Inflammatory macrophage (primary cell): ENCODE measurements around the gene CDC27.

Experiments used
- DNase-seq, 2 donors: peaks; one replicate each; pipeline ENCODE4 v3.0.0-alpha.2; 2020 to 2022
- total RNA-seq, 18 experiments: gene quantifications; one replicate each; lab custom pipeline; 2026; ENCODE audit warnings: mixed read lengths in 6 of 18, inconsistent platforms in 2 of 18; lab: John Stamatoyannopoulos, UW

The CDC27 gene
- total RNA-seq, result 81.7 to 155 (median 119) reads per million in 18 experiments

DNA sequence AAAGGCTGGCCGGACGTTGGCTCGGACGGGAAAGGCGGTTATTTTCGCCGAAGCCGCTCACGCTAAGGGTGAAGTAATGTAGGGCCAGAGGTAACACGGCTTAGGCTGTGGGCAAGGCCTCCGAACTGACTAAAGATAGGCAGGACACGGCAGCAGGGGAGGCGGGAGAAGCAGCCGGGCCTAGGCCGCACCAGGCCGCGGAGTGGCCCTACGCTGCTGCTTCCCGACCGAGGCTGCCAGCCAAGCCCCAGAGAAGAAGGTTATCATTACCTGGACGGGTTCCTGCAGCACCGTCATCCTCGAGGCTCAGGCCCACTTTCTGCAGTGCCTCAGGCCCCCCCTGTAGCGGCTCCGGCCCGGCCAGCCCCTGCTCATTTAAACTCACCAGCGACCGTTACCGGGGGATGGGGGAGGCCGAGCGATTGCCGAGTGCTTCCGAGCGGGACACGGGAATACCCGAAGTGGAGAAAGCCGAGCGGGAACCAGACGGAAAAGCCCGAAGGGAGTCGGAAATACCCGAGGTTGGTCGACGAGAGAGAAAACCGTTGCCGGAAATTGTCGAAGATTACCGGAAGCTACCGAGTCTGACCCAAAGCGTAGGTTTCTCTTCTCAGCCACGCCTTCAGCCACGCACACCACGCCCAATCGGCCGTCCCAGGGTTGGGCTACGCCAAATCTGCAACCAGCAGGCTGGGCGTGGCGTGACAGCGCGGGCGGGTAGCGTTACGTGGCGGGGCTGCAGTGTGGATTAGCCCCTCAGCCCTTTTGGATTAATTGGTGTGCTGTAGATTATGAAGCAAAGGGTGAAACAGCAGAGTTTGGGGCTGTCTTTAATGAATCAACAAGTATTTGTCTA is at the start of gene CDC27:
Gene CDC27, minus strand, starts transcription at position 420 of the 856 bp plus-strand sequence. Its CDS starts 123 bp downstream, at position 297.
- peak; percentile 100 for DNase-seq

DNA sequence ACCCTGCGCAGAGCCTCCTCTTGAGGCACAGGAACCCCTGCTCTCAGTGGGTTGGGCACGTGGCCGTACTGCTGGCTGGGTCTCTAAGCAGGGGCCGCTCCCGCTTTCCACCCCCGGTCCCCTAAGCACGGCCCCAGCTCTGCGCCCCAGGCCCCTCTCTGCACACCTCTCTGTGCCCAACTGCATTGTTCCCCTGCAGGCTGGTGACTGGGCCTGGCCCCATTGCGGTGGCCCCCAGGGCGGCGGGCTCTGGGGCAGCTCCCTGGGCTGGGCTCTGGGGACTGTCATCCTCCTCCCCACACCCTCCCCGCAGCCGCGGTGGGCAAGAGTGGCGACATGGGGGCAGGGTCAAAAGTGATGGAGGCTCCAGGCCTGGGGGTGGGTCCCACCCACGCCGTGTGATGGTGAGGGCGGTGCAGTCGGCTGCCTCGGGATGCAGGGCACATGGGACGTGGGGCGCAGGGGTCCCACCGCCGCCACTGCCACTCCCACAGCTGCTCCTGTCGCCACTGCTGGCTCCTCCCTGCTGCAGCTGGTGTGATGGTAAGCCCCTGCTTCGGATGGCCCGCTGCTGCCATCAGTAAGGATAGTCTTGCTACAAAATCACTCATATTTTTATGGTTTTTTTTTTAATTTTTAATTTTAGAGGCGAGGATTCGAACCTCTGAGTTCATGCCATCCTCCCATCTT is 49.4 kb upstream of the CDC27 start:
- no peak for DNase-seq

DNA sequence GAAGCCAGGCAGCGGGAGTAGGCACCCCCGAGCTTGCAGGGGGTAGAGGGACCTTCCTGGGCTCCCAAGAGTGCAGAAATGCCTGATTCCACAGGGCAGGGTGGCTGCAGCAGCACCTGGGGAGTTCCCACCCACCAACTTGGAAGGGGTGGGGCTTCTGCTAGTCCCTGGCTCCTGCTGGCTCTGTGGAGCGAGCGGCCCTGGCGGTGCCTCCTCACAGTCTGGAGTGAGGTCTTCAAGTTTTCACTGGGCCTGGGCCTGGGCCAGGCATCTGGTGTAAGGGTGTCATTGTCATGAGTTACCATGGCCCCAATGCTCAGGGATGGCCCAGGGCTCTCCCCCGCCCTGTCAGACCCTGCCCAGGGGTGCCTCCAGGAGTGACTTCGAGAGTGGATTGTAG is 48.7 kb upstream of the CDC27 start:
- DNase-seq, result no peak

GRCh38 chr17:47235923-47236322 is 46.8 kb upstream of the CDC27 start:
- no peak for DNase-seq

- DNase-seq, result no peak
These were observed 46.4 kb upstream of the CDC27 start for GRCh38 chr17:47235506-47235905.

DNA sequence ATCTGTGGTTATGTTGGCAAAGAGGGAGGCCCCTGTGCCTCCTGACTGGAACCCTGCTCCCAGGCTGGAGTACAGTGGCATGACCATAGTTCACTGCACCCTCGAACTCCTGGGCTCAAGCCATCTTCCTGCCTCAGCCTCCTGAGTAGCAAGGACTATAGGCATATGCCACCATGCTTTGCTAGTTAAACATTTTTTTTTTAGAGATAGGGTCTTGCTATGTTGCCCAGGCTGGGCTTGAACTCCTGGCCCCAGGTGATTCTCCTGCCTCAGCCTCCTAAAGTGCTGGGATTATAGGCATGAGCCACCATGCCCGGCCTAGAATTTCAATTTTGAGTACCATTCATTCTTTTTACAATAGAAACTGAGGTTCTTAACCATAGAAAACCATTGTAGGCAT is 43.4 kb upstream of the CDC27 start:
- no peak for DNase-seq

DNA sequence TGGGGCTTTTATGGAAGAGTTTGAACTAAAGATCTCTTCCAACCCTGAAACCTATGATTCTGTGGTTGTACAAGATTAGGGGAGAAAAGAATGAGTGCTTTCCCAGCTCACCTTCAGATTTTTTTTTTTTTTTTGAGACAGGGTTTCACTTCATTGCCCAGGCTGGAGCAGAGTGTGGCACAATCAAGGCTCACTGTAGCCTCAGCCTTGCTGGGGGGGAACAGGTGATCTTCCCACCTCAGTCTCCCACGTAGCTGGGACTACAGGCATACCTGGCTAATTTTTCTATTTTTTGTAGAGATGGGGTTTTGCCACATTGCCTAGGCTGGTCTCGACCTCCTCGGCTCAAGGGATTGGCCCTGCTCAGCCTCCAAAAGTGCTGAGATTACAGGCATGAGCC is 42.8 kb upstream of the CDC27 start:
- no peak for DNase-seq

- DNase-seq, result no peak
These were observed 42.2 kb upstream of the CDC27 start for GRCh38 chr17:47231334-47231733.

- no peak for DNase-seq
These were observed 41.8 kb upstream of the CDC27 start for GRCh38 chr17:47230864-47231263.

GRCh38 chr17:47229535-47230443 is 40.7 kb upstream of the CDC27 start:
- peak; percentile 89 to 94 for DNase-seq

- DNase-seq, result no peak
These were observed 38.8 kb upstream of the CDC27 start for GRCh38 chr17:47227862-47228261.

- DNase-seq, result peak in 1 of 2 donors; percentile 6
These were observed 37.0 kb upstream of the CDC27 start for GRCh38 chr17:47225911-47226688.

GRCh38 chr17:47225436-47225858 is 36.4 kb upstream of the CDC27 start:
- DNase-seq, result peak; percentile 55 to 75

- DNase-seq, result peak in 1 of 2 donors; percentile 2
These were observed 35.9 kb upstream of the CDC27 start for GRCh38 chr17:47224966-47225365.

- peak in 1 of 2 donors; percentile 12 for DNase-seq
These were observed 35.0 kb upstream of the CDC27 start for GRCh38 chr17:47224077-47224476.

DNA sequence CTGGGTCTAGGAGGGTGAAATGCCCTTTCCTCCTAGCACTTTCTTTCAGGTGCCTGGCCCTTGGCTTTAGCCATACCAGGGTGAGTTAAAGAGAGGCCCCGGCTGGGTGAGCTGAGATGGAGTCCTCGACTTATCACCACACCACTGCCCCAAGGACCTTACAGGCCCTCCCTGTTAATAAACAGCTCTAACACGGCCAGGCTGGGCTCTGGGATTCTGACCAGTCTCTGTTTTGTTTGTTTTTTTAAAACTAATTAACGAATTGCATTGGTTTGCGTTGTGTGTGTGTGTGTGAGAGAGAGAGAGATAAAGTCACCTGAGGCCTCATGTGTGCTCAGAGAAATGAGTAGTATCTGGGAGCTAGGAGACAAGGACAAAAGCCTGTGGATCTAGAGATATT is 34.4 kb upstream of the CDC27 start:
- no peak for DNase-seq

DNA sequence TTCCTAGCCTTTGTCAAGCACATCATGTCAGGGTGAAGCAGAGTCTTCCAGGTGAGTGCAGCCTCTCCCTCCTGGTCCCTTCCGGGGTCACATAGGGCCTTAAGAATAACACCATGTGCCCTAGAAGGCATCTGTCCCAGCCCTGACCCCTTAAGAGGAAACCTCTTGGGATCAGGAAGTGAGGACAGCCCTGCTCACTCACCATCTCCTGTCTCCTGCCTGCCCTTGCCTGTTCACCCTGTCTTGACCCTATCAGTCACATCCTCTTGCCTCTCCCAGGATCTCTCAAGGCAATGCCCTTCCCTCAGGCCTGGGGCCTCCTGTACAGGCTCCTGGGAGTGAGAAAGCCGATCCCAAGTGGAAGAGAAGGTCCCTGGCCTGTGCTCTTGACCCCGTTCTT is 33.9 kb upstream of the CDC27 start:
- DNase-seq, result peak in 1 of 2 donors; percentile 20

DNA sequence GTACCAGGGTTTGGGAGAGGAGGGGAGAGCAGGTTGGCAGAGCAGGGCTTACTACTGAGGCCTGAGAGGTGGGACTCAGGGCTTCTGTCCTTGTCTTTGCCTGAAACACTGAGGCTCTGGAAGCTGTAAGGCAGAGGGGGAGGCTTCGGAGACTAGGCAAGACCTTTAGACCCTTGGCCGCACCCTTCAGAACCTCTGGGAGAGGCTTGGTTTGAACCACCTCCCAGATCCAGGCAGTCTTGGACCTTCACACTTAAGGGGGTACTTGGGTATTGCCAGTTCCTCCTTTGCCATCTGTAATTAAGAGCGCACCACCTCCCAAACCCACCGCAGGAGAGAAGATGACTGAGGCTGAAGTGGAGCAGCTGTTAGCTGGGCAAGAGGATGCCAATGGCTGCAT is 33.0 kb upstream of the CDC27 start:
- DNase-seq, result no peak

- no peak for DNase-seq
These were observed 32.1 kb upstream of the CDC27 start for GRCh38 chr17:47221154-47221553.

DNA sequence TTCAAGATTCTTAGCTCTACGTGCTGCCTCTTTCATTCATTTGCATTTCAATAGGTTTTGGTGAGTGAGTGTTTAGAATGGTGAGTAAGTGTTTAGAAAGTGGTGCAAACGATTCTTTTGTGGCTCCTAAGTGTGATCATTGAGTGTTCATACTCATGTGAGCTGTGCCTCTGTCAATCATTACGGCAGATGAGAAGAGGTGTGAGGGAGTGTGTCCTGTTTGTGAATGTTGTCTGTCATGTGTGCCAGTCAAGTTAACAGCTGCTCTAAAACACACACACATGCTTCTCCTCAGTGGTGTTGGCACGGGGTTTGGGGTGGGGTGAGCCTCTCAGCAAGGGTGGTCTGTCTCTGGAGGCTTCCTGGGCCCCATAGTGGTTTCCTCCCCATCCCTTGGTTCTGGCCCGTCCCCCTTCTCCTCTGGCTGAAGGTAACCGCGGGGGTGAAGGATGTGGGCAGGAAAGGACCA is 31.5 kb upstream of the CDC27 start:
- DNase-seq, result no peak

- DNase-seq, result no peak
These were observed 30.8 kb upstream of the CDC27 start for GRCh38 chr17:47219621-47220475.
